GM23338 (cell line): ENCODE results near the gene CNRIP1. TPM values are rescaled to one million over a fixed set of nuclear protein-coding genes. Genes with fewer than 3 reads are reported as not detected.
A peak's percentile ranks its signal among the peaks of the same experiment; 100 is the strongest.

ENCODE experiments used
- ATAC-seq: fragments of 200-7000 bp; cut with Tn5 transposase; 3 replicates; pipeline ENCODE4 v1.9.1; 2020
- DNase-seq: peaks from one replicate; pipeline ENCODE4 v3.0.0-alpha.2; 2015; ENCODE audit warnings: low spot score
- H2AFZ ChIP-seq: fragments of 200-600 bp; sonication (generic); 2 replicates; pipeline ENCODE4 v1.8.0; 2016; ENCODE audit warnings: antibody characterized with exemption, mild to moderate bottlenecking, moderate library complexity
- H3F3A ChIP-seq: fragments of 200-600 bp; sonication (generic); replicated peaks from 2 replicates; pipeline ENCODE4 v1.8.0; 2017; ENCODE audit warnings: antibody characterized with exemption, mixed run types, low read depth
- H3K27ac ChIP-seq: fragments of 200-600 bp; sonication (generic); 2 replicates; pipeline ENCODE4 v1.6.1; 2016; ENCODE audit warnings: low read depth
- H3K27me3 ChIP-seq: fragments of 200-600 bp; sonication (generic); 2 replicates; pipeline ENCODE4 v1.8.0; 2016; ENCODE audit warnings: mild to moderate bottlenecking, mixed run types, moderate library complexity; ENCODE audit not compliant: insufficient read depth
- H3K36me3 ChIP-seq: fragments of 200-600 bp; sonication (generic); 2 replicates; pipeline ENCODE4 v1.8.0; 2016; ENCODE audit warnings: mild to moderate bottlenecking; ENCODE audit not compliant: insufficient read depth
- H3K4me1 ChIP-seq: fragments of 200-600 bp; sonication (generic); 2 replicates; pipeline ENCODE4 v1.8.0; 2016; ENCODE audit warnings: mild to moderate bottlenecking, moderate library complexity; ENCODE audit not compliant: insufficient read depth
- H3K4me2 ChIP-seq: fragments of 200-600 bp; sonication (generic); 2 replicates; pipeline ENCODE4 v1.7.1; 2017; ENCODE audit warnings: mixed run types
- H3K4me3 ChIP-seq: fragments of 200-600 bp; sonication (generic); 2 replicates; pipeline ENCODE4 v1.6.1; 2016; ENCODE audit warnings: mixed run types
- H3K79me2 ChIP-seq: fragments of 200-600 bp; sonication (generic); replicated peaks from 2 replicates; pipeline ENCODE4 v1.8.0; 2017; ENCODE audit warnings: mild to moderate bottlenecking; ENCODE audit not compliant: insufficient read depth
- H3K9me2 ChIP-seq: fragments of 200-600 bp; sonication (generic); 2 replicates; pipeline ENCODE4 v1.8.0; 2017; ENCODE audit not compliant: insufficient read depth
- H4K20me1 ChIP-seq: fragments of 200-600 bp; sonication (generic); replicated peaks from 2 replicates; pipeline ENCODE4 v1.8.0; 2017; ENCODE audit warnings: mild to moderate bottlenecking; ENCODE audit not compliant: insufficient read depth
- H3K27ac Mint-ChIP-seq: 2 replicates; pipeline ENCODE4 v1.8.0; 2020; ENCODE audit warnings: inconsistent platforms, mild to moderate bottlenecking, moderate library complexity, mixed read lengths
- H3K27me3 Mint-ChIP-seq: 3 replicates; pipeline ENCODE4 v1.8.0; 2022; ENCODE audit warnings: low read depth, mild to moderate bottlenecking, moderate library complexity, mixed read lengths, inconsistent platforms; ENCODE audit not compliant: insufficient read depth, poor library complexity
- H3K36me3 Mint-ChIP-seq: 3 replicates; pipeline ENCODE4 v1.8.0; 2021; ENCODE audit warnings: low read depth, mild to moderate bottlenecking, inconsistent platforms, moderate library complexity, mixed read lengths
- H3K4me1 Mint-ChIP-seq: 3 replicates; pipeline ENCODE4 v1.8.0; 2020; ENCODE audit warnings: mild to moderate bottlenecking, inconsistent platforms, mixed read lengths
- H3K4me3 Mint-ChIP-seq: 3 replicates; pipeline ENCODE4 v1.8.0; 2021; ENCODE audit warnings: moderate library complexity, mild to moderate bottlenecking, inconsistent platforms, mixed read lengths
- H3K9me3 Mint-ChIP-seq: 3 replicates; pipeline ENCODE4 v1.8.0; 2020; ENCODE audit warnings: moderate library complexity, mild to moderate bottlenecking, inconsistent platforms, mixed read lengths
- CREB1 ChIP-seq: fragments of 250-450 bp; sonication (Bioruptor Pico); IDR thresholded peaks from 2 replicates; pipeline ENCODE4 v1.5.0; 2020; ENCODE audit warnings: low read depth, mild to moderate bottlenecking, moderate library complexity
- EZH2 ChIP-seq: fragments of 200-600 bp; sonication (generic); IDR thresholded peaks from one replicate; pipeline ENCODE4 v1.8.0; 2017; ENCODE audit warnings: antibody characterized with exemption, mild to moderate bottlenecking, low read depth; ENCODE audit not compliant: unreplicated experiment
- EZH2phosphoT487 ChIP-seq: fragments of 200-600 bp; sonication (generic); IDR thresholded peaks from one replicate; pipeline ENCODE4 v1.8.1; 2018; ENCODE audit warnings: antibody characterized with exemption; ENCODE audit not compliant: unreplicated experiment
- JUNB ChIP-seq: IDR thresholded peaks from one replicate; pipeline ENCODE4 v1.6.1; 2016; ENCODE audit warnings: antibody characterized with exemption; ENCODE audit not compliant: unreplicated experiment
- NANOG ChIP-seq: IDR thresholded peaks from 2 replicates; pipeline ENCODE4 v1.6.1; 2016; ENCODE audit warnings: antibody characterized with exemption, borderline replicate concordance
- POLR2AphosphoS5 ChIP-seq: IDR thresholded peaks from 2 replicates; pipeline ENCODE4 v1.6.1; 2016; ENCODE audit warnings: antibody characterized with exemption, low read depth
- STAT1 ChIP-seq: IDR thresholded peaks from one replicate; pipeline ENCODE4 v1.6.1; 2016; ENCODE audit warnings: antibody characterized with exemption; ENCODE audit not compliant: unreplicated experiment
- ZNF331 ChIP-seq: fragments of 250-450 bp; sonication (Bioruptor Pico); IDR thresholded peaks from 2 replicates; pipeline ENCODE4 v1.5.0; 2020; ENCODE audit warnings: low read depth, mild to moderate bottlenecking, moderate library complexity
- polyA plus RNA-seq: library from polyadenylated mRNA; unstranded; fragments of >200 nt; fragmentation: Nextera tagmentation; extraction: Ambion mirVana; gene quantifications from 2 replicates; pipeline ENCODE4 v1.2.1, GENCODE V29; 2016
- total RNA-seq: library from RNA; depleted of rRNA; stranded (reverse); fragments of >200 nt; shearing (Covaris generic); gene quantifications from 2 replicates; pipeline ENCODE4 v1.2.3, GENCODE V29; 2014
- TF ChIP-seq, protein P1 (sequence below): fragments of 250-450 bp; sonication (Bioruptor Pico); IDR thresholded peaks from 2 replicates; pipeline ENCODE4 v1.5.0; 2020; ENCODE audit warnings: mild to moderate bottlenecking, moderate library complexity
- TF ChIP-seq, protein P2 (sequence below): IDR thresholded peaks from one replicate; pipeline ENCODE4 v1.6.1; 2018; ENCODE audit warnings: antibody characterized with exemption; ENCODE audit not compliant: unreplicated experiment
- TF ChIP-seq, protein P3 (sequence below): IDR thresholded peaks from 2 replicates; pipeline ENCODE4 v1.6.1; 2016; ENCODE audit warnings: antibody characterized with exemption

Gene CNRIP1
- total and polyA plus RNA-seq, 2 experiments from 2014 or later, result 5.9 to 6.9 TPM

DNA sequence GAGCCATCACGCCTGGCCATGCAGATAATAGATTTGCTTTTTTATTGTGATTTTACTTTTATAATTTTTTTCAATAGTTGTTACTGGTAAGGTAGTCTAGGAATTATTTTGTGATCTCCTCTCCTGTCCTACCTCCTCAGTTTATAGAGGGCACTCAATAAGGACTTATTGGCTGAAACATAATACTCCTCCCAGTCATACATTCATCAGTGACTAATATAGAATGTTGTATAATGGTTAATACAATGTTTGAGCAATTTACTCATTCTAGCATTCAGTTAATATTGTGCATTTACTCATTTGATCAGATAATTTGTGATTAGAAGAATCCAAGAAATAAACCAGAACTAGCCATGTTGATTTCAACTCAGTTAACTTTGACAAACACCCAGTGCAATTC is 41.6 kb downstream of the CNRIP1 start (continued):
- TF ChIP-seq, protein P1, sequence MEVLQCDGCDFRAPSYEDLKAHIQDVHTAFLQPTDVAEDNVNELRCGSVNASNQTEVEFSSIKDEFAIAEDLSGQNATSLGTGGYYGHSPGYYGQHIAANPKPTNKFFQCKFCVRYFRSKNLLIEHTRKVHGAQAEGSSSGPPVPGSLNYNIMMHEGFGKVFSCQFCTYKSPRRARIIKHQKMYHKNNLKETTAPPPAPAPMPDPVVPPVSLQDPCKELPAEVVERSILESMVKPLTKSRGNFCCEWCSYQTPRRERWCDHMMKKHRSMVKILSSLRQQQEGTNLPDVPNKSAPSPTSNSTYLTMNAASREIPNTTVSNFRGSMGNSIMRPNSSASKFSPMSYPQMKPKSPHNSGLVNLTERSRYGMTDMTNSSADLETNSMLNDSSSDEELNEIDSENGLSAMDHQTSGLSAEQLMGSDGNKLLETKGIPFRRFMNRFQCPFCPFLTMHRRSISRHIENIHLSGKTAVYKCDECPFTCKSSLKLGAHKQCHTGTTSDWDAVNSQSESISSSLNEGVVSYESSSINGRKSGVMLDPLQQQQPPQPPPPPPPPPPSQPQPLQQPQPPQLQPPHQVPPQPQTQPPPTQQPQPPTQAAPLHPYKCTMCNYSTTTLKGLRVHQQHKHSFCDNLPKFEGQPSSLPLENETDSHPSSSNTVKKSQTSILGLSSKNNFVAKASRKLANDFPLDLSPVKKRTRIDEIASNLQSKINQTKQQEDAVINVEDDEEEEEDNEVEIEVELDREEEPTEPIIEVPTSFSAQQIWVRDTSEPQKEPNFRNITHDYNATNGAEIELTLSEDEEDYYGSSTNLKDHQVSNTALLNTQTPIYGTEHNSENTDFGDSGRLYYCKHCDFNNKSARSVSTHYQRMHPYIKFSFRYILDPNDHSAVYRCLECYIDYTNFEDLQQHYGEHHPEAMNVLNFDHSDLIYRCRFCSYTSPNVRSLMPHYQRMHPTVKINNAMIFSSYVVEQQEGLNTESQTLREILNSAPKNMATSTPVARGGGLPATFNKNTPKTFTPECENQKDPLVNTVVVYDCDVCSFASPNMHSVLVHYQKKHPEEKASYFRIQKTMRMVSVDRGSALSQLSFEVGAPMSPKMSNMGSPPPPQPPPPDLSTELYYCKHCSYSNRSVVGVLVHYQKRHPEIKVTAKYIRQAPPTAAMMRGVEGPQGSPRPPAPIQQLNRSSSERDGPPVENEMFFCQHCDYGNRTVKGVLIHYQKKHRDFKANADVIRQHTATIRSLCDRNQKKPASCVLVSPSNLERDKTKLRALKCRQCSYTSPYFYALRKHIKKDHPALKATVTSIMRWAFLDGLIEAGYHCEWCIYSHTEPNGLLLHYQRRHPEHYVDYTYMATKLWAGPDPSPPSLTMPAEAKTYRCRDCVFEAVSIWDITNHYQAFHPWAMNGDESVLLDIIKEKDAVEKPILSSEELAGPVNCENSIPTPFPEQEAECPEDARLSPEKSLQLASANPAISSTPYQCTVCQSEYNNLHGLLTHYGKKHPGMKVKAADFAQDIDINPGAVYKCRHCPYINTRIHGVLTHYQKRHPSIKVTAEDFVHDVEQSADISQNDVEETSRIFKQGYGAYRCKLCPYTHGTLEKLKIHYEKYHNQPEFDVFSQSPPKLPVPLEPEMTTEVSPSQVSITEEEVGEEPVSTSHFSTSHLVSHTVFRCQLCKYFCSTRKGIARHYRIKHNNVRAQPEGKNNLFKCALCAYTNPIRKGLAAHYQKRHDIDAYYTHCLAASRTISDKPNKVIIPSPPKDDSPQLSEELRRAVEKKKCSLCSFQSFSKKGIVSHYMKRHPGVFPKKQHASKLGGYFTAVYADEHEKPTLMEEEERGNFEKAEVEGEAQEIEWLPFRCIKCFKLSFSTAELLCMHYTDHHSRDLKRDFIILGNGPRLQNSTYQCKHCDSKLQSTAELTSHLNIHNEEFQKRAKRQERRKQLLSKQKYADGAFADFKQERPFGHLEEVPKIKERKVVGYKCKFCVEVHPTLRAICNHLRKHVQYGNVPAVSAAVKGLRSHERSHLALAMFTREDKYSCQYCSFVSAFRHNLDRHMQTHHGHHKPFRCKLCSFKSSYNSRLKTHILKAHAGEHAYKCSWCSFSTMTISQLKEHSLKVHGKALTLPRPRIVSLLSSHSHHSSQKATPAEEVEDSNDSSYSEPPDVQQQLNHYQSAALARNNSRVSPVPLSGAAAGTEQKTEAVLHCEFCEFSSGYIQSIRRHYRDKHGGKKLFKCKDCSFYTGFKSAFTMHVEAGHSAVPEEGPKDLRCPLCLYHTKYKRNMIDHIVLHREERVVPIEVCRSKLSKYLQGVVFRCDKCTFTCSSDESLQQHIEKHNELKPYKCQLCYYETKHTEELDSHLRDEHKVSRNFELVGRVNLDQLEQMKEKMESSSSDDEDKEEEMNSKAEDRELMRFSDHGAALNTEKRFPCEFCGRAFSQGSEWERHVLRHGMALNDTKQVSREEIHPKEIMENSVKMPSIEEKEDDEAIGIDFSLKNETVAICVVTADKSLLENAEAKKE (CRISPR knock-in tag), result no peak
- TF ChIP-seq NANOG, result no peak
- no peak for TF ChIP-seq JUNB
- TF ChIP-seq POLR2AphosphoS5, result no peak

DNA sequence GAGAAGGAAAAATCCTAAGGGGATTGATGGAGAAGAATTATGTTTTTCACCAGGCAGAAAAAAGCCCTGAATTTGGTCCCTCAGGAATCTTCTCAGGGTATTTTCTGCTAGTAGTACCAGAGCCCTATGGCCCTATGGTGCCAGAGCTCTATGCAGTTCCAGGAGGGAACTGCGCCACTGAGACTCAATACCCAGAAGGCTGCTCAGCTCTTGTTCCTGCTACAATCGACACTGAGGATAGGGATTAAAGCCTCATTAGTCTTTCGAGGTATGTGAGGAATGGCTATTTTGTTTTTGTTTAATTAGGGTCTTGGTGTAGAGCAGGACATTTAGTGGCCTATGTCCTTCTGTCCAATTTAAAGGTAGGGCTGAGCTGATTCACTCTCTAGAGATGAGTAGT is 45.7 kb downstream of the CNRIP1 start:
- Mint-ChIP-seq H3K27me3 (peaks cover 3% of the 10 kb centered on the region), H3K36me3 (no peaks in the 10 kb centered on the region), H3K4me1 (peaks cover 7% of the 10 kb centered on the region; the same call in 2 of the 3 replicates), H3K9me3 (no peaks in the 10 kb centered on the region), H3K4me3 (no peak overlapping the region), H3K27ac (no peak overlapping the region)
- Histone ChIP-seq H3K4me1 (no peaks in the 10 kb centered on the region), H3K4me2 (no peak overlapping the region), H3K36me3 (no peaks in the 10 kb centered on the region), H3K27me3 (no peaks in the 10 kb centered on the region), H3K79me2 (no peaks in the 10 kb centered on the region), H3K9me2 (no peaks in the 10 kb centered on the region), H3K4me3 (no peak overlapping the region), H4K20me1 (no peaks in the 10 kb centered on the region), H2AFZ (no peak overlapping the region), H3F3A (no peaks in the 10 kb centered on the region), H3K27ac (no peak overlapping the region)
- peak; percentile 96 for ATAC-seq
- peak; percentile 51 for DNase-seq
- TF ChIP-seq STAT1, result no peak
- no peak for TF ChIP-seq ZNF331
- no peak for TF ChIP-seq CREB1 (CRISPR knock-in tag)
- TF ChIP-seq, protein P2, sequence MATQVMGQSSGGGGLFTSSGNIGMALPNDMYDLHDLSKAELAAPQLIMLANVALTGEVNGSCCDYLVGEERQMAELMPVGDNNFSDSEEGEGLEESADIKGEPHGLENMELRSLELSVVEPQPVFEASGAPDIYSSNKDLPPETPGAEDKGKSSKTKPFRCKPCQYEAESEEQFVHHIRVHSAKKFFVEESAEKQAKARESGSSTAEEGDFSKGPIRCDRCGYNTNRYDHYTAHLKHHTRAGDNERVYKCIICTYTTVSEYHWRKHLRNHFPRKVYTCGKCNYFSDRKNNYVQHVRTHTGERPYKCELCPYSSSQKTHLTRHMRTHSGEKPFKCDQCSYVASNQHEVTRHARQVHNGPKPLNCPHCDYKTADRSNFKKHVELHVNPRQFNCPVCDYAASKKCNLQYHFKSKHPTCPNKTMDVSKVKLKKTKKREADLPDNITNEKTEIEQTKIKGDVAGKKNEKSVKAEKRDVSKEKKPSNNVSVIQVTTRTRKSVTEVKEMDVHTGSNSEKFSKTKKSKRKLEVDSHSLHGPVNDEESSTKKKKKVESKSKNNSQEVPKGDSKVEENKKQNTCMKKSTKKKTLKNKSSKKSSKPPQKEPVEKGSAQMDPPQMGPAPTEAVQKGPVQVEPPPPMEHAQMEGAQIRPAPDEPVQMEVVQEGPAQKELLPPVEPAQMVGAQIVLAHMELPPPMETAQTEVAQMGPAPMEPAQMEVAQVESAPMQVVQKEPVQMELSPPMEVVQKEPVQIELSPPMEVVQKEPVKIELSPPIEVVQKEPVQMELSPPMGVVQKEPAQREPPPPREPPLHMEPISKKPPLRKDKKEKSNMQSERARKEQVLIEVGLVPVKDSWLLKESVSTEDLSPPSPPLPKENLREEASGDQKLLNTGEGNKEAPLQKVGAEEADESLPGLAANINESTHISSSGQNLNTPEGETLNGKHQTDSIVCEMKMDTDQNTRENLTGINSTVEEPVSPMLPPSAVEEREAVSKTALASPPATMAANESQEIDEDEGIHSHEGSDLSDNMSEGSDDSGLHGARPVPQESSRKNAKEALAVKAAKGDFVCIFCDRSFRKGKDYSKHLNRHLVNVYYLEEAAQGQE, result no peak
- no peak for TF ChIP-seq POLR2AphosphoS5
- no peak for TF ChIP-seq EZH2
- TF ChIP-seq, protein P3, sequence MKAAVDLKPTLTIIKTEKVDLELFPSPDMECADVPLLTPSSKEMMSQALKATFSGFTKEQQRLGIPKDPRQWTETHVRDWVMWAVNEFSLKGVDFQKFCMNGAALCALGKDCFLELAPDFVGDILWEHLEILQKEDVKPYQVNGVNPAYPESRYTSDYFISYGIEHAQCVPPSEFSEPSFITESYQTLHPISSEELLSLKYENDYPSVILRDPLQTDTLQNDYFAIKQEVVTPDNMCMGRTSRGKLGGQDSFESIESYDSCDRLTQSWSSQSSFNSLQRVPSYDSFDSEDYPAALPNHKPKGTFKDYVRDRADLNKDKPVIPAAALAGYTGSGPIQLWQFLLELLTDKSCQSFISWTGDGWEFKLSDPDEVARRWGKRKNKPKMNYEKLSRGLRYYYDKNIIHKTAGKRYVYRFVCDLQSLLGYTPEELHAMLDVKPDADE, result no peak
- no peak for TF ChIP-seq EZH2phosphoT487
- no peak for TF ChIP-seq NANOG
